Panc1 (cell line): ENCODE results near the gene BPIFA2. TPM values are rescaled to one million over a fixed set of nuclear protein-coding genes. Genes with fewer than 3 reads are reported as not detected.

Experiments
- ATAC-seq: fragments of 200-7000 bp; cut with Tn5 transposase; 2 replicates; pipeline ENCODE4 v1.9.1; 2020; ENCODE audit warnings: mild to moderate bottlenecking, moderate library complexity
- BruUV-seq: library from RNA; stranded (reverse); fragments of 400-500 nt; replicated peaks from 2 replicates; lab custom pipeline; 2021; lab: Mats Ljungman, UMichigan
- CTCF ChIA-PET: fragments of 300-600 bp; sonication (Branson Sonifier 250); formaldehyde crosslinking; loops from one replicate; lab custom pipeline; 2022; ENCODE audit warnings: antibody characterized with exemption; lab: Charles Lee
- POLR2A ChIA-PET: fragments of 300-600 bp; sonication (Branson Sonifier 250); formaldehyde crosslinking; loops from one replicate; lab custom pipeline; 2022; ENCODE audit warnings: antibody characterized with exemption; lab: Charles Lee
- DNase-seq: peaks from one replicate; pipeline ENCODE4 v3.0.0-alpha.2; 2010; ENCODE audit warnings: low read depth, low spot score
- H3K27ac ChIP-seq: 2 replicates; pipeline ENCODE4 v1.5.1; 2011; ENCODE audit warnings: mild to moderate bottlenecking, low read length, inconsistent platforms
- H3K27me3 ChIP-seq: fragments of 200-500 bp; sonication (Bioruptor generic); 2 replicates; pipeline ENCODE4 v1.6.0; 2014; ENCODE audit warnings: low read length, inconsistent platforms; ENCODE audit not compliant: control insufficient read depth, insufficient read depth
- H3K36me3 ChIP-seq: fragments of 200-500 bp; sonication (Bioruptor generic); 2 replicates; pipeline ENCODE4 v1.5.1; 2014; ENCODE audit warnings: inconsistent platforms, mild to moderate bottlenecking, low read length, moderate library complexity; ENCODE audit not compliant: control insufficient read depth, insufficient read depth
- H3K4me1 ChIP-seq: 2 replicates; pipeline ENCODE4 v1.5.1; 2011; ENCODE audit warnings: inconsistent platforms, mild to moderate bottlenecking, low read length, moderate library complexity; ENCODE audit not compliant: control insufficient read depth, insufficient read depth
- H3K4me3 ChIP-seq, 2 experiments: 2 replicates each; pipeline ENCODE4 v1.5.1; 2011 to 2012; ENCODE audit warnings: low read depth in 2 of 2, low read length in 2 of 2, mild to moderate bottlenecking in 2 of 2, inconsistent platforms in 1 of 2, moderate library complexity in 1 of 2
- H3K9me3 ChIP-seq: fragments of 200-500 bp; sonication (Bioruptor generic); 2 replicates; pipeline ENCODE4 v1.5.1; 2014; ENCODE audit warnings: low read depth, mild to moderate bottlenecking, inconsistent platforms, low read length, moderate library complexity; ENCODE audit not compliant: control insufficient read depth, insufficient read depth
- POLR2AphosphoS5 ChIP-seq: IDR thresholded peaks from 2 replicates; pipeline ENCODE4 v1.6.1; 2012; ENCODE audit warnings: mild to moderate bottlenecking, low read depth, low read length, moderate library complexity
- SIN3A ChIP-seq: IDR thresholded peaks from 2 replicates; pipeline ENCODE4 v1.6.1; 2012; ENCODE audit warnings: low read depth, mild to moderate bottlenecking, low read length, moderate library complexity, borderline replicate concordance; ENCODE audit not compliant: insufficient read depth
- TCF7L2 ChIP-seq: IDR thresholded peaks from 2 replicates; pipeline ENCODE4 v1.6.1; 2011; ENCODE audit warnings: mild to moderate bottlenecking, low read depth, low read length, inconsistent platforms
- in situ Hi-C: cut with HindIII; loops from 2 replicates; pipeline ENCODE4 v1.10.0; 2016; ENCODE audit warnings: low sequenced_read_pairs, low pct_unique_long_range_greater_than_20kb
- intact Hi-C: fragments of 100-400 bp; cut with micrococcal nuclease; formaldehyde crosslinking; loops from one replicate; pipeline ENCODE4 v1.10.0; 2022; ENCODE audit not compliant: unreplicated experiment
- total RNA-seq: library from RNA; stranded (reverse); gene quantifications from one replicate; pipeline ENCODE4 v1.2.1, GENCODE V29; 2021; ENCODE audit not compliant: unreplicated experiment
- TF ChIP-seq, protein P1 (sequence below): fragments of 450-650 bp; IDR thresholded peaks from 2 replicates; pipeline ENCODE4 v1.5.1; 2017; ENCODE audit warnings: mild to moderate bottlenecking
- TF ChIP-seq, protein P2 (sequence below), 2 experiments: IDR thresholded peaks; 2 replicates each; pipeline ENCODE4 v1.6.1; 2011 to 2012; ENCODE audit warnings: low read depth in 2 of 2, control low read depth in 1 of 2, low read length in 1 of 2, mild to moderate bottlenecking in 1 of 2, moderate library complexity in 1 of 2; ENCODE audit not compliant: insufficient read depth in 1 of 2

Gene BPIFA2
- total RNA-seq, 1 experiment from 2014 or later = not detected

DNA sequence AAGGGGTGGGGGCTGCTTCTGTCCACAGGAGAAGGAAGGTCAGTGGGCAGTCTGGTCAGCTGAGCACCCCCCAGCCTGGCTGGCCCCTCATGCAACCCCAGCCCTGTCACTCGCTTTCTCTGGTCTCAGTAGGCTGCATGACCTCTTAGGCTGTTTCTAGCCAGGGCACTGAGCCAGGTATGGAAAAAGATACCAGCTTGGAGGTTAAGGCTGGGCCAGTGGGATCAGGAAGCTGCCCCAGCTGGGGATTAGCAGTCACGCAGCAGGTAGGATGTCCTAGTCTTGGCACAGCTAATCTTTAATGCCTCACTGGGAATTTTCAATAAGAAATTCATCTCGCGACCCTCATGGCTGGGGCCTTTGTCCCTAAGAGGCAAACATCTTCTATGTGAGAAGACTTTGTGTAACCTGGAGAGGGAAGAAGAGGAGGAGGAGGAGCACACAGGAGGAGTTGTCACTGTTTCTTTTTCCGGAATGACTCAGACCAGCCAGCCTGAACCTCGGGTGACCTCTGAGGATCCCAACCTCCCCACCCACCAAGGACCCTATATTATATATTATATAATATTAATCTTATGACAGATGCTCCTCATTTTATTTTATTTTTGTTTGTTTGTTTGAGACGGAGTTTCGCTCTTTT lies 2.4 kb upstream of the BPIFA2 start:
- BruUV-seq = no TSS peak
- Histone ChIP-seq H3K27me3 (0 out of 2 replicates have a peak, but pooled peaks cover 2% of the 10 kb centered on the region), H3K4me3 (no peak overlapping the region), H3K9me3 (no peaks in the 10 kb centered on the region), H3K27ac (no peak overlapping the region), H3K36me3 (no peaks in the 10 kb centered on the region), H3K4me1 (no peaks in the 10 kb centered on the region; the same call in 1 of the 2 replicates)
- no peak for TF ChIP-seq SIN3A
- TF ChIP-seq, protein P1, sequence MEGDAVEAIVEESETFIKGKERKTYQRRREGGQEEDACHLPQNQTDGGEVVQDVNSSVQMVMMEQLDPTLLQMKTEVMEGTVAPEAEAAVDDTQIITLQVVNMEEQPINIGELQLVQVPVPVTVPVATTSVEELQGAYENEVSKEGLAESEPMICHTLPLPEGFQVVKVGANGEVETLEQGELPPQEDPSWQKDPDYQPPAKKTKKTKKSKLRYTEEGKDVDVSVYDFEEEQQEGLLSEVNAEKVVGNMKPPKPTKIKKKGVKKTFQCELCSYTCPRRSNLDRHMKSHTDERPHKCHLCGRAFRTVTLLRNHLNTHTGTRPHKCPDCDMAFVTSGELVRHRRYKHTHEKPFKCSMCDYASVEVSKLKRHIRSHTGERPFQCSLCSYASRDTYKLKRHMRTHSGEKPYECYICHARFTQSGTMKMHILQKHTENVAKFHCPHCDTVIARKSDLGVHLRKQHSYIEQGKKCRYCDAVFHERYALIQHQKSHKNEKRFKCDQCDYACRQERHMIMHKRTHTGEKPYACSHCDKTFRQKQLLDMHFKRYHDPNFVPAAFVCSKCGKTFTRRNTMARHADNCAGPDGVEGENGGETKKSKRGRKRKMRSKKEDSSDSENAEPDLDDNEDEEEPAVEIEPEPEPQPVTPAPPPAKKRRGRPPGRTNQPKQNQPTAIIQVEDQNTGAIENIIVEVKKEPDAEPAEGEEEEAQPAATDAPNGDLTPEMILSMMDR = no peak
- TF ChIP-seq, protein P2, sequence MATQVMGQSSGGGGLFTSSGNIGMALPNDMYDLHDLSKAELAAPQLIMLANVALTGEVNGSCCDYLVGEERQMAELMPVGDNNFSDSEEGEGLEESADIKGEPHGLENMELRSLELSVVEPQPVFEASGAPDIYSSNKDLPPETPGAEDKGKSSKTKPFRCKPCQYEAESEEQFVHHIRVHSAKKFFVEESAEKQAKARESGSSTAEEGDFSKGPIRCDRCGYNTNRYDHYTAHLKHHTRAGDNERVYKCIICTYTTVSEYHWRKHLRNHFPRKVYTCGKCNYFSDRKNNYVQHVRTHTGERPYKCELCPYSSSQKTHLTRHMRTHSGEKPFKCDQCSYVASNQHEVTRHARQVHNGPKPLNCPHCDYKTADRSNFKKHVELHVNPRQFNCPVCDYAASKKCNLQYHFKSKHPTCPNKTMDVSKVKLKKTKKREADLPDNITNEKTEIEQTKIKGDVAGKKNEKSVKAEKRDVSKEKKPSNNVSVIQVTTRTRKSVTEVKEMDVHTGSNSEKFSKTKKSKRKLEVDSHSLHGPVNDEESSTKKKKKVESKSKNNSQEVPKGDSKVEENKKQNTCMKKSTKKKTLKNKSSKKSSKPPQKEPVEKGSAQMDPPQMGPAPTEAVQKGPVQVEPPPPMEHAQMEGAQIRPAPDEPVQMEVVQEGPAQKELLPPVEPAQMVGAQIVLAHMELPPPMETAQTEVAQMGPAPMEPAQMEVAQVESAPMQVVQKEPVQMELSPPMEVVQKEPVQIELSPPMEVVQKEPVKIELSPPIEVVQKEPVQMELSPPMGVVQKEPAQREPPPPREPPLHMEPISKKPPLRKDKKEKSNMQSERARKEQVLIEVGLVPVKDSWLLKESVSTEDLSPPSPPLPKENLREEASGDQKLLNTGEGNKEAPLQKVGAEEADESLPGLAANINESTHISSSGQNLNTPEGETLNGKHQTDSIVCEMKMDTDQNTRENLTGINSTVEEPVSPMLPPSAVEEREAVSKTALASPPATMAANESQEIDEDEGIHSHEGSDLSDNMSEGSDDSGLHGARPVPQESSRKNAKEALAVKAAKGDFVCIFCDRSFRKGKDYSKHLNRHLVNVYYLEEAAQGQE (IDR thresholded peaks at IDR 0.05; ENCODE audit: insufficient read depth in 1 of 2, low read depth in 2 of 2, low read length in 1 of 2) = no peak
- no peak for TF ChIP-seq TCF7L2
- no peak for TF ChIP-seq POLR2AphosphoS5
- in situ Hi-C loops = no loop called here
- ChIA-PET CTCF (no interaction called here), POLR2A (no interaction called here)
- no peak for ATAC-seq
- intact Hi-C loops = no loop called here
- no peak for DNase-seq

DNA sequence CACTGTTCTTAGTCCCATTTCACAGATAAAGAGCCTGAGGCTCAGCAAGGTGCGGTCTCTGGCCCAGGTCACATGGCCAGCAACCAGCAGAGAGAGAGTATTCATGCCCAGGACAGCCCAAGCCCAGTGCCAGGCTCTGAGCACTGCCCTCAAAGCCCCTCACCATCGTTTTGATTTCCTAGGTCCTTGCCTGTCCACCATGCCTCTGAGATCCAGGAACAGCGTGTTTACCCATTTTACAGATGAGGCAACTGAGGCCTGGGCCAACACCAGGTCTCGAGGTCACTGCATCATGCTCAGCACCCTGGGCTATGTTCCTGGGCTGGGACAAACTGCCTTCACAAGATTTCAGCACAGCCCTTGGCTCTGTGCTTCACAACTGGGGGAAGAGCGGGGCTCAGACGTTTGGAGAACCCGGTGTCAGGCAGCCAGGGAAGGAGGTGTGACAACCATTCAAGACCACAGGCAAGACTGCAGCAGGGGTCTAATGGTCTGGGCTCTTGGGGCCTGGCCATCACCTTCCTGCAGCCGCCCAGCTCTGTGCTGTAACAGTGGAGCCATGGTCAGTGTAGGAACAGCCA lies 1.3 kb upstream of the BPIFA2 start:
- no peak for DNase-seq
- BruUV-seq = no TSS peak
- H3K27ac ChIP-seq = no peak overlapping the region
- H3K27me3 ChIP-seq = 0 out of 2 replicates have a peak, but pooled peaks cover 2% of the 10 kb centered on the region
- H3K9me3 ChIP-seq = no peaks in the 10 kb centered on the region
- ChIA-PET CTCF (no interaction called here), POLR2A (no interaction called here)
- ATAC-seq = no peak
- in situ Hi-C loops (no loop called here), intact Hi-C loops (no loop called here)
- no peaks in the 10 kb centered on the region for H3K36me3 ChIP-seq
- H3K4me3 ChIP-seq = no peak overlapping the region
- TF ChIP-seq, protein P1 = no peak
- TF ChIP-seq TCF7L2 (no peak), SIN3A (no peak), POLR2AphosphoS5 (no peak)
- TF ChIP-seq, protein P2 (IDR thresholded peaks at IDR 0.05; ENCODE audit: insufficient read depth in 1 of 2, low read depth in 2 of 2, low read length in 1 of 2) = no peak
- H3K4me1 ChIP-seq = no peaks in the 10 kb centered on the region; the same call in 1 of the 2 replicates
